Mesenchymal stem cell (in vitro differentiated cells and primary cell): ENCODE data around the gene DYNC1H1.

Experiments used
- DNase-seq: peaks from one replicate; pipeline ENCODE4 v3.0.0-alpha.2; 2013
- H2AFZ ChIP-seq: one replicate; pipeline ENCODE4 v1.6.1; 2013; ENCODE audit warnings: low read depth, mild to moderate bottlenecking, control low read depth, inconsistent platforms, low read length, moderate library complexity
- H2AK5ac ChIP-seq: 2 replicates; pipeline ENCODE4 v1.6.1; 2013; ENCODE audit warnings: low read length, moderate library complexity, mild to moderate bottlenecking, inconsistent platforms; ENCODE audit not compliant: severe bottlenecking
- H2BK120ac ChIP-seq: one replicate; pipeline ENCODE4 v1.6.1; 2013; ENCODE audit warnings: low read depth, mild to moderate bottlenecking, inconsistent platforms, low read length, moderate library complexity
- H2BK12ac ChIP-seq, 2 experiments: one replicate each; pipeline ENCODE4 v1.6.1; 2013; ENCODE audit warnings: inconsistent platforms in 2 of 2, low read length in 2 of 2, mild to moderate bottlenecking in 2 of 2, moderate library complexity in 2 of 2, control low read depth in 1 of 2
- H2BK15ac ChIP-seq: one replicate; pipeline ENCODE4 v1.6.1; 2013; ENCODE audit warnings: mild to moderate bottlenecking, low read depth, inconsistent platforms; ENCODE audit not compliant: poor library complexity, severe bottlenecking
- H2BK5ac ChIP-seq: 2 replicates; pipeline ENCODE4 v1.6.1; 2013; ENCODE audit warnings: low read depth, mild to moderate bottlenecking, low read length, control low read depth, inconsistent platforms; ENCODE audit not compliant: poor library complexity, severe bottlenecking
- H3K14ac ChIP-seq, 2 experiments: one replicate each; pipeline ENCODE4 v1.6.1; 2013; ENCODE audit warnings: inconsistent platforms in 2 of 2, low read length in 2 of 2, control low read depth in 1 of 2, mild to moderate bottlenecking in 1 of 2, moderate library complexity in 1 of 2
- H3K18ac ChIP-seq, 2 experiments: one replicate each; pipeline ENCODE4 v1.6.1; 2013; ENCODE audit warnings: inconsistent platforms in 2 of 2, low read length in 2 of 2, control low read depth in 1 of 2, low read depth in 1 of 2, mild to moderate bottlenecking in 1 of 2
- H3K23ac ChIP-seq, 2 experiments: one replicate each; pipeline ENCODE4 v1.6.1; 2013; ENCODE audit warnings: inconsistent platforms in 2 of 2, low read length in 2 of 2, mild to moderate bottlenecking in 2 of 2, moderate library complexity in 2 of 2, control low read depth in 1 of 2
- H3K27ac ChIP-seq: 2 replicates; pipeline ENCODE4 v1.5.1; 2013; ENCODE audit warnings: mild to moderate bottlenecking, moderate library complexity, low read length, control low read depth, inconsistent platforms; ENCODE audit not compliant: poor library complexity, severe bottlenecking
- H3K27me3 ChIP-seq, 2 experiments: 2 replicates each; pipeline versions ENCODE4 v1.6.1 to v1.7.0; 2013; ENCODE audit warnings: low read length in 2 of 2, mild to moderate bottlenecking in 2 of 2, moderate library complexity in 2 of 2, control low read depth in 1 of 2, inconsistent platforms in 1 of 2; ENCODE audit not compliant: control insufficient read depth in 1 of 2, insufficient read depth in 1 of 2
- H3K36me3 ChIP-seq, 2 experiments: 2 replicates each; pipeline versions ENCODE4 v1.6.1 to v1.7.0; 2013; ENCODE audit warnings: low read length in 2 of 2, control low read depth in 1 of 2, inconsistent platforms in 1 of 2, low read depth in 1 of 2, mild to moderate bottlenecking in 1 of 2; ENCODE audit not compliant: insufficient read depth in 2 of 2, control insufficient read depth in 1 of 2
- H3K4ac ChIP-seq, 2 experiments: one replicate each; pipeline ENCODE4 v1.6.1; 2013; ENCODE audit warnings: inconsistent platforms in 2 of 2, low read length in 2 of 2, mild to moderate bottlenecking in 2 of 2, moderate library complexity in 2 of 2, control low read depth in 1 of 2, low read depth in 1 of 2
- H3K4me1 ChIP-seq: 2 replicates; pipeline ENCODE4 v1.6.1; 2013; ENCODE audit warnings: low read depth, low read length, control low read depth; ENCODE audit not compliant: control insufficient read depth, insufficient read depth
- H3K4me2 ChIP-seq: 2 replicates; pipeline ENCODE4 v1.6.1; 2013; ENCODE audit warnings: low read length, mild to moderate bottlenecking, inconsistent platforms; ENCODE audit not compliant: poor library complexity, severe bottlenecking
- H3K4me3 ChIP-seq, 2 experiments: 2 replicates each; pipeline versions ENCODE4 v1.5.1 to v1.7.0; 2013; ENCODE audit warnings: low read length in 2 of 2, mild to moderate bottlenecking in 2 of 2, control low read depth in 1 of 2, low read depth in 1 of 2; ENCODE audit not compliant: insufficient read depth in 1 of 2
- H3K79me1 ChIP-seq: replicated peaks from 2 replicates; pipeline ENCODE4 v1.6.1; 2013; ENCODE audit warnings: mild to moderate bottlenecking, control low read depth, low read length, inconsistent platforms; ENCODE audit not compliant: poor library complexity, severe bottlenecking
- H3K9ac ChIP-seq: 2 replicates; pipeline ENCODE4 v1.7.0; 2013; ENCODE audit warnings: mild to moderate bottlenecking, low read length, moderate library complexity
- H3K9me3 ChIP-seq: 2 replicates; pipeline ENCODE4 v1.7.0; 2013; ENCODE audit warnings: mild to moderate bottlenecking, low read length; ENCODE audit not compliant: control insufficient read depth
- H4K8ac ChIP-seq: one replicate; pipeline ENCODE4 v1.6.1; 2013; ENCODE audit warnings: inconsistent platforms, mild to moderate bottlenecking, low read length, moderate library complexity
- H4K91ac ChIP-seq: one replicate; pipeline ENCODE4 v1.6.1; 2013; ENCODE audit warnings: mild to moderate bottlenecking, low read length, inconsistent platforms
- WGBS: methylation state at CpG from one replicate; pipeline ENCODE4 v1.1.7; 2013; ENCODE audit warnings: mixed read lengths; 5-methylcytosine and 5-hydroxymethylcytosine counted together

DYNC1H1 gene

DNA sequence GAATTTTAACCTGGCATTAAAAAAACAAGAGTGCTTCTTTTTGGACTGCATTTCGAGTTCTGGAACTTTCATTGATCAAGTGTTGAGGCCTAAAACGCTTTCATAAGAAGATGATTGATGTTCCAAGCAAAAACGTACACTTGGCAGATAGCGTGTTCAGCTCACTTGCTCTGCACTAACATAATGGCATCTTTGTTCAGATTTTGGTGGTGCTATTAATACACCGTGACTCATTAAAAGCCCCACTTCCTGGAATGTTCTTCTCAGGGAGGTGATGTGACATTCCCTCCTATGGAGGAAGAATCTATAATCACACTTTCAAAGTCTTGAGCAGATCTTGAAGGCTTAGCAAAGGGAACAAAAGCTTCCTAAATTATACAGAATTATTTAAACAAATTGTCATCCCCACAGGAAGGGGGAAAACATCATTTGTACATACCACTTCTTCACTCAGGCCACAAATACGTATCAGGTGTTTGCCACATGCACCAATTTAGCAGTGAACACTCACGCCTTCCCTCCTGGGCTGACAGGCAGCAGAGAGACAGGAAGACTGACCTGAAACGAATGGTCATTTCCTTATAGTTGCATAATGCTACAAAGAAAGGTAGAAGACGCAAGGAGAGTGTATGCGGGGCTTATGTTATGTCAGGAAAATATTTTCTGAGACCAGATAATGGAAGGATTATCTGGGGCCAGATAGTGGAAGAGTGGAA is 107.1 kb downstream of the DYNC1H1 start:
- 42% methylated on average over 9 of the region's 10 CpGs for WGBS
- H2BK5ac ChIP-seq = no peak overlapping the region
- DNase-seq = peak; percentile 51

DNA sequence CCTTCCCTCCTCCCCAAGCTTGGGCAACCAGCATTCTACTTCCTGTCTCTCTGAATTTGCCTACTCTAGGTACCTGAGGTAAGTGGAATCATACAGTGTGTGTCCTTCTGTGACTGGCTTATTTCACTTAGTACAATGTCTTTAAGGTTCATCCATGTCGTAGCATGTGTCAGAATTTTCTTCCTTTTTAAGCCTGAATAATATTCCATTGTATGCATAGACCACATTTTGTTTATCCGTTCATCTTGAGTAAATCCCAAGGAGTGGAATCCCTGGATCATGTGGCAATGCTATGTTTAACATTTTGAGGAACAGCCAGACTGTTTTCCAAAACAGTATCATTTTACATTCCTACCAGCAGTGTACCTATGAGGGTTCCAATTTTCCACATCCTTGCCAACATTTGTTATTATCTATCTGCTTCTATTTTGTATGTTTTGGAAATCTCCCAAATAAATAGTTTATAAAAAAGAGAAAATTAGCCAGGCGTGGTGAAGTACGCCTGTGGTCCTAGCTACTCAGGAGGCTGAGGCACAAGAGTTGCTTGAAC is 110.1 kb downstream of the DYNC1H1 start:
- Histone ChIP-seq H3K4ac (no peak overlapping the region), H3K9me3 (no peaks in the 10 kb centered on the region), H3K18ac (no peak overlapping the region), H3K79me1 (peaks cover 2% of the 10 kb centered on the region), H2BK5ac (no peak overlapping the region), H2AFZ (no peak overlapping the region), H3K9ac (no peak overlapping the region), H3K14ac (no peak overlapping the region), H4K91ac (no peak overlapping the region), H2BK120ac (no peak overlapping the region), H2BK15ac (no peak overlapping the region), H2BK12ac (no peak overlapping the region), H3K4me3 (no peak overlapping the region), H3K4me1 (peaks cover 5% of the 10 kb centered on the region), H4K8ac (no peak overlapping the region), H3K27me3 (no peaks in the 10 kb centered on the region), H2AK5ac (no peak overlapping the region), H3K27ac (no peak overlapping the region), H3K23ac (no peak overlapping the region), H3K36me3 (peaks cover 13 to 28% of the 10 kb centered on the region in 2 experiments), H3K4me2 (no peak overlapping the region)
- no peak for DNase-seq
- WGBS = 96% methylated on average over 4 of the region's 4 CpGs

More for the DNA sequence above, 107.1 kb downstream of the DYNC1H1 start:
- Histone ChIP-seq H3K79me1 (no peaks in the 10 kb centered on the region), H3K4me2 (no peak overlapping the region), H4K91ac (no peak overlapping the region), H3K23ac (no peak overlapping the region), H2AFZ (peak overlapping the region; percentile 76), H3K4ac (no peak overlapping the region), H4K8ac (peak overlapping the region; percentile 81), H2AK5ac (no peak overlapping the region), H3K36me3 (peaks cover 0 to 3% of the 10 kb centered on the region in 2 experiments), H3K18ac (no peak overlapping the region), H3K4me1 (peaks cover 5% of the 10 kb centered on the region), H3K4me3 (no peak overlapping the region), H2BK12ac (peak overlapping the region; percentile 54 to 71), H2BK120ac (no peak overlapping the region), H3K9ac (no peak overlapping the region), H3K27me3 (no peaks in the 10 kb centered on the region), H3K9me3 (no peaks in the 10 kb centered on the region), H2BK15ac (no peak overlapping the region), H3K27ac (peak overlapping the region; percentile 72), H3K14ac (peak overlapping the region in 1 of 2 experiments; percentile 65)

DNA sequence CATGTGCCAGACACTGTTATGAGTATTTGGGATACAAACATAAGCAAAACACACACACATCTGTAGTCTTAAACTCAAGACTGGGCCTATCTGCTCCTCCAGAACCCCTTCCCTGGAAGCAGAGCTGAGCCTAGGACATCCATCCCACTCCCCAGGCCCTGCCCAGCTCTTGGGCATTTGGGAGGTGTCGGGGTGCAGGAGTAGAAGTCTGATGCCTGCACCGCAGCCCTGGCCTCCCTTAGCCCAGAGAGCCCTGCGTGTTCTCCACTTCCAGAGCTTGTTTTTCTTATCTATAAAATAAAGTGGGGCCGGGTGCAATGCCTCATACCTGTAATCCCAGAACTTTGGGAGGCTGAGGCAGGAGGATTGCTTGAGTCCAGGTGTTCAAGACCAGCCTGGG is 110.8 kb downstream of the DYNC1H1 start:
- H3K18ac ChIP-seq = no peak overlapping the region
- H2AFZ ChIP-seq = no peak overlapping the region
- H2BK120ac ChIP-seq = no peak overlapping the region
- no CpG with 5 or more reads among the region's 4 CpGs for WGBS
- no peak overlapping the region for H2BK5ac ChIP-seq
- no peak overlapping the region for H3K9ac ChIP-seq
- no peak overlapping the region for H3K4me3 ChIP-seq
- H3K27me3 ChIP-seq = no peaks in the 10 kb centered on the region
- no peak for DNase-seq
- no peak overlapping the region for H3K14ac ChIP-seq
- no peak overlapping the region for H4K8ac ChIP-seq
- no peak overlapping the region for H2BK15ac ChIP-seq
- H4K91ac ChIP-seq = no peak overlapping the region
- H2BK12ac ChIP-seq = no peak overlapping the region
- H3K4me1 ChIP-seq = peaks cover 5% of the 10 kb centered on the region
- peaks cover 4% of the 10 kb centered on the region for H3K79me1 ChIP-seq
- no peak overlapping the region for H3K27ac ChIP-seq
- peaks cover 20 to 32% of the 10 kb centered on the region in 2 experiments for H3K36me3 ChIP-seq
- no peak overlapping the region for H3K4me2 ChIP-seq
- H3K23ac ChIP-seq = no peak overlapping the region
- H2AK5ac ChIP-seq = no peak overlapping the region
- H3K9me3 ChIP-seq = no peaks in the 10 kb centered on the region
- H3K4ac ChIP-seq = no peak overlapping the region

DNA sequence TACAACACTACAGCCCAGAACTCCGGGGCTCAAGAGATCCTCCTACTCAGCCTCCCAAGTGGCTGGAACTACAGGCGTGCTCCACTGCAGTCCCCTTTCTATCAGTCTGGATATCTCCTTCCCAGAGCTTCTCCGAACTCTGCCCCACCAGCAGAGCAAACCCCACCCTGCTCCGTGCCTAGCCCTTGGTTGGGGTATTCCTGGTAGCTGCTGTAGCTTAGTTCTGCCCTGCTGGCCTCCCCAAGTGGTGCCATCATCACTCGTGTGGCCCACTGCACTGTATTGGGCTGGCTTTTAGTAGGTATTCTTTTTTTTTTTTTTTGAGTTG is 113.0 kb downstream of the DYNC1H1 start:
- peaks cover 5% of the 10 kb centered on the region for H3K79me1 ChIP-seq
- no peak overlapping the region for H2AK5ac ChIP-seq
- no peaks in the 10 kb centered on the region for H3K27me3 ChIP-seq
- H3K4ac ChIP-seq = no peak overlapping the region
- H2BK15ac ChIP-seq = no peak overlapping the region
- H3K4me3 ChIP-seq = no peak overlapping the region
- peaks cover 39 to 42% of the 10 kb centered on the region in 2 experiments for H3K36me3 ChIP-seq
- no peak overlapping the region for H3K14ac ChIP-seq
- no peak overlapping the region for H2BK120ac ChIP-seq
- H3K4me2 ChIP-seq = no peak overlapping the region
- no peak overlapping the region for H3K23ac ChIP-seq
- H3K9ac ChIP-seq = no peak overlapping the region
- H2AFZ ChIP-seq = no peak overlapping the region
- DNase-seq = no peak
- no peaks in the 10 kb centered on the region for H3K9me3 ChIP-seq
- no peak overlapping the region for H2BK5ac ChIP-seq
- WGBS = 93% methylated on average over 5 of the region's 5 CpGs
- peak overlapping the region; percentile 64 for H4K8ac ChIP-seq
- H3K18ac ChIP-seq = no peak overlapping the region
- H4K91ac ChIP-seq = no peak overlapping the region
- H3K4me1 ChIP-seq = peaks cover 2% of the 10 kb centered on the region
- H3K27ac ChIP-seq = no peak overlapping the region
- no peak overlapping the region for H2BK12ac ChIP-seq
